DMS153 (cell line): Measurements from ENCODE around the gene AUH.
A peak's percentile ranks its signal among the peaks of the same experiment; 100 is the strongest.
"Not testable (repeated sequence)": the region's sequence is repeated elsewhere in the genome, so short reads cannot be mapped to it uniquely, and the experiment has no call there.

Source experiments
- DNase-seq: peaks from one replicate; lab custom pipeline; 2025; lab: John Stamatoyannopoulos, UW

Gene AUH

GRCh38 chr9:91207729-91208418, 153.8 kb downstream of the AUH start:
- no peak for DNase-seq

- DNase-seq = no peak
Observed at GRCh38 chr9:91207397-91207728, 154.4 kb downstream of the AUH start.

GRCh38 chr9:91206806-91207205, 154.9 kb downstream of the AUH start:
- DNase-seq = no peak

GRCh38 chr9:91202736-91203283, 158.9 kb downstream of the AUH start:
- no peak for DNase-seq

GRCh38 chr9:91200692-91201336, 160.9 kb downstream of the AUH start:
- no peak for DNase-seq

- no peak for DNase-seq
Observed at GRCh38 chr9:91199739-91200497, 161.8 kb downstream of the AUH start.

GRCh38 chr9:91198881-91199280, 162.8 kb downstream of the AUH start:
- not testable (repeated sequence) for DNase-seq

GRCh38 chr9:91198405-91198804, 163.3 kb downstream of the AUH start:
- no peak for DNase-seq

- peak; percentile 53 for DNase-seq
Observed at GRCh38 chr9:91197232-91198181, 164.2 kb downstream of the AUH start.

GRCh38 chr9:91196103-91196950, 165.4 kb downstream of the AUH start:
- no peak for DNase-seq

- no peak for DNase-seq
Observed at GRCh38 chr9:91195372-91196012, 166.2 kb downstream of the AUH start.

GRCh38 chr9:91193658-91194391, 167.9 kb downstream of the AUH start:
- peak; percentile 47 for DNase-seq

- DNase-seq = peak; percentile 69
Observed at GRCh38 chr9:91193087-91193657, 168.5 kb downstream of the AUH start.

- DNase-seq = no peak
Observed at GRCh38 chr9:91192381-91193086, 169.2 kb downstream of the AUH start.

- DNase-seq = no peak
Observed at GRCh38 chr9:91191411-91192380, 170.0 kb downstream of the AUH start.

- DNase-seq = no peak
Observed at GRCh38 chr9:91190062-91190461, 171.7 kb downstream of the AUH start.
